GM12878 (cell line): Measurements from ENCODE around the gene HIBCH. TPM values are rescaled to one million over a fixed set of nuclear protein-coding genes. Genes with fewer than 3 reads are reported as not detected.

Experiments
- ATAC-seq: fragments of 200-7000 bp; cut with Tn5 transposase; 3 replicates; pipeline ENCODE4 v1.9.1; 2020; ENCODE audit warnings: mild to moderate bottlenecking, moderate library complexity
- BruUV-seq: library from RNA; stranded (reverse); fragments of 400-500 nt; replicated peaks from 2 replicates; lab custom pipeline; 2021; lab: Mats Ljungman, UMichigan
- CTCF ChIA-PET: fragments of 300-600 bp; sonication (Branson Sonifier 250); formaldehyde crosslinking; extraction: SDS; loops from one replicate; lab custom pipeline; 2021; ENCODE audit warnings: inconsistent platforms; lab: Yijun Ruan, JAX
- POLR2A ChIA-PET: fragments of 350-600 bp; formaldehyde crosslinking; extraction: SDS; loops from one replicate; lab custom pipeline; 2021; ENCODE audit warnings: inconsistent platforms; lab: Charles Lee
- RAD21 ChIA-PET: fragments of 300-600 bp; sonication (Branson Sonifier 250); formaldehyde crosslinking; loops from one replicate; lab custom pipeline; 2023; ENCODE audit warnings: antibody characterized with exemption; ENCODE audit not compliant: unreplicated experiment; lab: Charles Lee
- SMC1A ChIA-PET: fragments of 300-600 bp; sonication (Branson Sonifier 250); formaldehyde crosslinking; loops from one replicate; lab custom pipeline; 2023; ENCODE audit not compliant: unreplicated experiment, uncharacterized antibody; lab: Charles Lee
- DNase-seq: peaks from one replicate; pipeline ENCODE4 v3.0.0-alpha.2; 2011; ENCODE audit warnings: low read depth, low spot score
- FAIRE-seq: peaks from 3 replicates; lab custom pipeline; 2011; peaks lifted over from hg19 to GRCh38; lab: Jason Lieb, UNC
- H2AFZ ChIP-seq: 2 replicates; pipeline ENCODE4 v1.6.0; 2011; ENCODE audit warnings: low read depth, low read length, control low read depth; ENCODE audit not compliant: control insufficient read depth
- H3K27ac ChIP-seq: 2 replicates; pipeline ENCODE4 v1.5.1; 2011; ENCODE audit warnings: control low read depth; ENCODE audit not compliant: control insufficient read depth, insufficient read depth
- H3K27me3 ChIP-seq, 2 experiments: replicated peaks in 1 of 2; 2 replicates each; pipeline versions ENCODE4 v1.6.0 to v1.6.1; 2011; ENCODE audit warnings: low read length in 1 of 2; ENCODE audit not compliant: control insufficient read depth in 2 of 2, insufficient read depth in 2 of 2
- H3K36me3 ChIP-seq, 2 experiments: 2 replicates each; pipeline ENCODE4 v1.5.1; 2011; ENCODE audit warnings: low read length in 1 of 2; ENCODE audit not compliant: control insufficient read depth in 2 of 2, insufficient read depth in 2 of 2
- H3K4me1 ChIP-seq: 2 replicates; pipeline ENCODE4 v1.6.1; 2011; ENCODE audit warnings: mild to moderate bottlenecking, low read length, moderate library complexity, mixed read lengths; ENCODE audit not compliant: control insufficient read depth, insufficient read depth
- H3K4me2 ChIP-seq: 2 replicates; pipeline ENCODE4 v1.6.0; 2011; ENCODE audit warnings: control low read depth; ENCODE audit not compliant: control insufficient read depth, insufficient read depth
- H3K4me3 ChIP-seq: fragments of 200-600 bp; sonication (generic); 2 replicates; pipeline ENCODE4 v1.5.1; 2016
- H3K79me2 ChIP-seq: 2 replicates; pipeline ENCODE4 v1.6.0; 2011; ENCODE audit warnings: low read length; ENCODE audit not compliant: control insufficient read depth, insufficient read depth
- H3K9ac ChIP-seq: 2 replicates; pipeline ENCODE4 v1.8.0; 2011; ENCODE audit warnings: low read length, control low read depth, mixed read lengths; ENCODE audit not compliant: control insufficient read depth, insufficient read depth
- H3K9me3 ChIP-seq: replicated peaks from 3 replicates; pipeline ENCODE4 v1.5.1; 2011; ENCODE audit warnings: mild to moderate bottlenecking, low read length; ENCODE audit not compliant: control insufficient read depth, insufficient read depth
- H4K20me1 ChIP-seq: 2 replicates; pipeline ENCODE4 v1.6.0; 2011; ENCODE audit not compliant: control insufficient read depth, insufficient read depth
- BHLHE40 ChIP-seq, 2 experiments: fragments of 450-650 bp in 1 of 2; IDR thresholded peaks; 2 replicates each; pipeline ENCODE4 v1.6.1; 2011 to 2017; ENCODE audit warnings: low read depth in 2 of 2, borderline replicate concordance in 1 of 2, improper control_type of control experiment in 1 of 2, low read length in 1 of 2, mild to moderate bottlenecking in 1 of 2
- BRCA1 ChIP-seq: IDR thresholded peaks from 2 replicates; pipeline ENCODE4 v1.6.1; 2011; ENCODE audit warnings: low read depth, low read length, improper control_type of control experiment
- DPF2 ChIP-seq: fragments of 450-650 bp; IDR thresholded peaks from 2 replicates; pipeline ENCODE4 v1.6.1; 2017; ENCODE audit warnings: mild to moderate bottlenecking
- MTA2 ChIP-seq: fragments of 450-650 bp; IDR thresholded peaks from 2 replicates; pipeline ENCODE4 v1.6.1; 2016; ENCODE audit warnings: low read depth, mild to moderate bottlenecking, moderate library complexity
- NBN ChIP-seq: fragments of 450-650 bp; IDR thresholded peaks from 2 replicates; pipeline ENCODE4 v1.6.1; 2016
- RAD21 ChIP-seq: IDR thresholded peaks from 2 replicates; pipeline ENCODE4 v1.6.1; 2011; ENCODE audit warnings: mild to moderate bottlenecking, low read depth, low read length, moderate library complexity; ENCODE audit not compliant: insufficient read depth
- ZNF217 ChIP-seq: fragments of 450-650 bp; IDR thresholded peaks from 2 replicates; pipeline ENCODE4 v1.6.1; 2017; ENCODE audit warnings: antibody characterized with exemption, mild to moderate bottlenecking
- ZNF274 ChIP-seq: IDR thresholded peaks from one replicate; pipeline ENCODE4 v1.8.0; 2011; ENCODE audit not compliant: insufficient read length, insufficient read depth
- ZSCAN29 ChIP-seq: fragments of 450-650 bp; IDR thresholded peaks from 2 replicates; pipeline ENCODE4 v1.6.1; 2017; ENCODE audit warnings: mild to moderate bottlenecking, moderate library complexity
- WGBS: methylation state at CpG from one replicate; pipeline ENCODE4 v1.1.6; 2016; ENCODE audit warnings: low lambda C conversion rate; ENCODE audit not compliant: insufficient replicate concordance, insufficient coverage; ENCODE audit errors: missing lambda C conversion rate; 5-methylcytosine and 5-hydroxymethylcytosine counted together
- in situ Hi-C: fragments of 300-500 bp; cut with MboI; formaldehyde crosslinking; loops from 9 replicates; pipeline ENCODE4 v1.14.3; 2018; ENCODE audit warnings: mixed read lengths
- intact Hi-C: fragments of 100-400 bp; cut with micrococcal nuclease; formaldehyde crosslinking; loops from one replicate; pipeline ENCODE4 v1.14.2; 2022; ENCODE audit not compliant: unreplicated experiment
- polyA plus RNA-seq, 11 experiments: library from polyadenylated mRNA; depleted of rRNA in 4 of 11; unstranded in 6 of 11; stranded (reverse) in 5 of 11; fragments of >200 nt; fragmentation: Nextera tagmentation in 4 of 11; fragmentation: Illumina TruSeq in 1 of 11; extraction: Ambion mirVana in 4 of 11; extraction: Trizol in 1 of 11; gene quantifications; 1 replicate in 1 of 11; 2 replicates in 10 of 11; pipeline versions ENCODE4 v1.2.1 to v1.2.3, GENCODE V29; 2011 to 2016; ENCODE audit warnings: inconsistent platforms in 2 of 11, missing spikeins in 2 of 11, low read depth in 1 of 11
- total RNA-seq, 4 experiments: library from RNA; depleted of rRNA in 3 of 4; stranded (reverse); fragments of >200 nt in 3 of 4; fragmentation: Illumina TruSeq in 1 of 4; extraction: Trizol in 1 of 4; gene quantifications; 2 replicates each; pipeline versions ENCODE4 v1.2.1 to v1.2.3, GENCODE V29; 2013 to 2021
- TF ChIP-seq, protein P1 (sequence below): IDR thresholded peaks from 2 replicates; pipeline ENCODE4 v1.6.1; 2012; ENCODE audit warnings: low read depth, low read length, improper control_type of control experiment
- TF ChIP-seq, protein P2 (sequence below): fragments of 450-650 bp; IDR thresholded peaks from 2 replicates; pipeline ENCODE4 v1.6.1; 2018; ENCODE audit warnings: borderline replicate concordance, mild to moderate bottlenecking; ENCODE audit not compliant: partially characterized antibody
- TF ChIP-seq, protein P3 (sequence below): fragments of 450-650 bp; IDR thresholded peaks from 2 replicates; pipeline ENCODE4 v1.6.1; 2017; ENCODE audit warnings: mild to moderate bottlenecking, moderate library complexity
- TF ChIP-seq, protein P4 (sequence below): fragments of 150-350 bp; IDR thresholded peaks from 2 replicates; pipeline ENCODE4 v1.6.1; 2014; ENCODE audit warnings: mild to moderate bottlenecking, low read depth, low read length

The HIBCH gene
- total and polyA plus RNA-seq, 10 of the 15 experiments (the other 5 are each of a cell fraction or from before 2014, with no cell fraction given), result 22.3 to 81.0 (median 37.4) TPM

DNA sequence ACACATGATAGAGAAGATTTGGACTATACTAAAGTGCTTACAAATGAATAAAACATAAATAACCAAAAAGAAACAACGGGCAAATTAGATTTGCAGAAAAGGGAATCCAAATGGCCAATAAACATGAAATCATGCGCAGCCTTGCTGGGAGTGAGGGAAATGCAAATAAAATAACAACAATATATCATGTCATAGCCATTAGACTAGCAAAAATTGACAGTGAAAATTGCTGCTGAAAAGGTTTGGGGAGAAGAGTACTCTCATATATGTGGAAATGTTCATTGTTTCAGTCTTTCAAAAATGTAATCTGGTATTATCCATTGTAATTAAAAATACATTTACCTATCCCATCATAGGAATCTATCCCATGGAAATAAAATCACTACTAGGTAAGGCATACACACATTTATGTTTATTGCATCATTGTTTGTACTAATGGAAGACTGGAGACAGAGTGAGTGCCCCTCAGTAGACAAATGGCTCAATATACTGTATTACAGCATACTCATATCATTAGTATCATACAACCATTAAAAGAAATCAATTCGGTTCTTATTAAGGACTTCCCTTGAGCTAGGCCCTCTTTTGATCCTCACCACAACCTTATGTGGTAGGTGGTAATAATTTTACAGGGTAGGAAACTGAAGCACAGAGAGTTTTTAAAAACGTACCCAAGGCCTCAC is 163.0 kb downstream of the HIBCH start:
- in situ Hi-C loops (no loop called here), intact Hi-C loops (no loop called here)
- POLR2A ChIA-PET, result interaction anchor here (1.0 kb wide), 1 partner anchor 24 kb away, joined by 3 read pairs; a partner anchor contains a TSS
- no peak overlapping the region for H3K9ac ChIP-seq
- H3K36me3 ChIP-seq, result no peaks in the 10 kb centered on the region
- SMC1A ChIA-PET, result no interaction called here
- peaks cover 10% of the 10 kb centered on the region for H3K4me1 ChIP-seq
- no peak overlapping the region for H3K4me3 ChIP-seq
- RAD21 ChIA-PET, result interaction anchor here (0.6 to 0.8 kb wide), 2 partner anchors 23 to 540 kb away, joined by 3 read pairs; no protein-coding TSS in a partner anchor
- no peak for FAIRE-seq
- H3K79me2 ChIP-seq, result no peaks in the 10 kb centered on the region
- DNase-seq, result no peak
- H3K4me2 ChIP-seq, result no peak overlapping the region
- no peaks in the 10 kb centered on the region for H4K20me1 ChIP-seq
- peak; percentile 73 for ATAC-seq
- no peaks in the 10 kb centered on the region for H3K27me3 ChIP-seq
- CTCF ChIA-PET, result interaction anchor here (0.8 kb wide), 2 partner anchors 25 to 59 kb away, joined by 3 to 4 read pairs; no protein-coding TSS in a partner anchor
- no peaks in the 10 kb centered on the region for H3K9me3 ChIP-seq
- WGBS, result 72% methylated on average over 4 of the region's 4 CpGs
- no peak overlapping the region for H3K27ac ChIP-seq
- peak overlapping the region; percentile 27 for H2AFZ ChIP-seq
- BruUV-seq, result no TSS peak
- TF ChIP-seq DPF2 (peak; percentile 36; the same call in 1 of the 2 replicates), ZNF217 (peak; percentile 68; the same call in 1 of the 2 replicates), ZSCAN29 (no peak), BHLHE40 (IDR thresholded peaks at IDR 0.05; ENCODE audit: borderline replicate concordance in 1 of 2, low read depth in 2 of 2, low read length in 1 of 2) (no peak), BRCA1 (no peak), NBN (no peak), RAD21 (no peak), MTA2 (peak; percentile 52), ZNF274 (no peak)
- TF ChIP-seq, protein P1, sequence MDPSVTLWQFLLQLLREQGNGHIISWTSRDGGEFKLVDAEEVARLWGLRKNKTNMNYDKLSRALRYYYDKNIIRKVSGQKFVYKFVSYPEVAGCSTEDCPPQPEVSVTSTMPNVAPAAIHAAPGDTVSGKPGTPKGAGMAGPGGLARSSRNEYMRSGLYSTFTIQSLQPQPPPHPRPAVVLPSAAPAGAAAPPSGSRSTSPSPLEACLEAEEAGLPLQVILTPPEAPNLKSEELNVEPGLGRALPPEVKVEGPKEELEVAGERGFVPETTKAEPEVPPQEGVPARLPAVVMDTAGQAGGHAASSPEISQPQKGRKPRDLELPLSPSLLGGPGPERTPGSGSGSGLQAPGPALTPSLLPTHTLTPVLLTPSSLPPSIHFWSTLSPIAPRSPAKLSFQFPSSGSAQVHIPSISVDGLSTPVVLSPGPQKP, result no peak
- TF ChIP-seq, protein P2, sequence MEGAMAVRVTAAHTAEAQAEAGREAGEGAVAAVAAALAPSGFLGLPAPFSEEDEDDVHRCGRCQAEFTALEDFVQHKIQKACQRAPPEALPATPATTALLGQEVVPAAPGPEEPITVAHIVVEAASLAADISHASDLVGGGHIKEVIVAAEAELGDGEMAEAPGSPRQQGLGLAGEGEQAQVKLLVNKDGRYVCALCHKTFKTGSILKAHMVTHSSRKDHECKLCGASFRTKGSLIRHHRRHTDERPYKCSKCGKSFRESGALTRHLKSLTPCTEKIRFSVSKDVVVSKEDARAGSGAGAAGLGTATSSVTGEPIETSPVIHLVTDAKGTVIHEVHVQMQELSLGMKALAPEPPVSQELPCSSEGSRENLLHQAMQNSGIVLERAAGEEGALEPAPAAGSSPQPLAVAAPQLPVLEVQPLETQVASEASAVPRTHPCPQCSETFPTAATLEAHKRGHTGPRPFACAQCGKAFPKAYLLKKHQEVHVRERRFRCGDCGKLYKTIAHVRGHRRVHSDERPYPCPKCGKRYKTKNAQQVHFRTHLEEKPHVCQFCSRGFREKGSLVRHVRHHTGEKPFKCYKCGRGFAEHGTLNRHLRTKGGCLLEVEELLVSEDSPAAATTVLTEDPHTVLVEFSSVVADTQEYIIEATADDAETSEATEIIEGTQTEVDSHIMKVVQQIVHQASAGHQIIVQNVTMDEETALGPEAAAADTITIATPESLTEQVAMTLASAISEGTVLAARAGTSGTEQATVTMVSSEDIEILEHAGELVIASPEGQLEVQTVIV, result no peak
- TF ChIP-seq, protein P3, sequence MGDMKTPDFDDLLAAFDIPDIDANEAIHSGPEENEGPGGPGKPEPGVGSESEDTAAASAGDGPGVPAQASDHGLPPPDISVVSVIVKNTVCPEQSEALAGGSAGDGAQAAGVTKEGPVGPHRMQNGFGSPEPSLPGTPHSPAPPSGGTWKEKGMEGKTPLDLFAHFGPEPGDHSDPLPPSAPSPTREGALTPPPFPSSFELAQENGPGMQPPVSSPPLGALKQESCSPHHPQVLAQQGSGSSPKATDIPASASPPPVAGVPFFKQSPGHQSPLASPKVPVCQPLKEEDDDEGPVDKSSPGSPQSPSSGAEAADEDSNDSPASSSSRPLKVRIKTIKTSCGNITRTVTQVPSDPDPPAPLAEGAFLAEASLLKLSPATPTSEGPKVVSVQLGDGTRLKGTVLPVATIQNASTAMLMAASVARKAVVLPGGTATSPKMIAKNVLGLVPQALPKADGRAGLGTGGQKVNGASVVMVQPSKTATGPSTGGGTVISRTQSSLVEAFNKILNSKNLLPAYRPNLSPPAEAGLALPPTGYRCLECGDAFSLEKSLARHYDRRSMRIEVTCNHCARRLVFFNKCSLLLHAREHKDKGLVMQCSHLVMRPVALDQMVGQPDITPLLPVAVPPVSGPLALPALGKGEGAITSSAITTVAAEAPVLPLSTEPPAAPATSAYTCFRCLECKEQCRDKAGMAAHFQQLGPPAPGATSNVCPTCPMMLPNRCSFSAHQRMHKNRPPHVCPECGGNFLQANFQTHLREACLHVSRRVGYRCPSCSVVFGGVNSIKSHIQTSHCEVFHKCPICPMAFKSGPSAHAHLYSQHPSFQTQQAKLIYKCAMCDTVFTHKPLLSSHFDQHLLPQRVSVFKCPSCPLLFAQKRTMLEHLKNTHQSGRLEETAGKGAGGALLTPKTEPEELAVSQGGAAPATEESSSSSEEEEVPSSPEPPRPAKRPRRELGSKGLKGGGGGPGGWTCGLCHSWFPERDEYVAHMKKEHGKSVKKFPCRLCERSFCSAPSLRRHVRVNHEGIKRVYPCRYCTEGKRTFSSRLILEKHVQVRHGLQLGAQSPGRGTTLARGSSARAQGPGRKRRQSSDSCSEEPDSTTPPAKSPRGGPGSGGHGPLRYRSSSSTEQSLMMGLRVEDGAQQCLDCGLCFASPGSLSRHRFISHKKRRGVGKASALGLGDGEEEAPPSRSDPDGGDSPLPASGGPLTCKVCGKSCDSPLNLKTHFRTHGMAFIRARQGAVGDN, result 0 out of 2 replicates have a peak, but pooled peaks have one; percentile 46
- TF ChIP-seq, protein P4, sequence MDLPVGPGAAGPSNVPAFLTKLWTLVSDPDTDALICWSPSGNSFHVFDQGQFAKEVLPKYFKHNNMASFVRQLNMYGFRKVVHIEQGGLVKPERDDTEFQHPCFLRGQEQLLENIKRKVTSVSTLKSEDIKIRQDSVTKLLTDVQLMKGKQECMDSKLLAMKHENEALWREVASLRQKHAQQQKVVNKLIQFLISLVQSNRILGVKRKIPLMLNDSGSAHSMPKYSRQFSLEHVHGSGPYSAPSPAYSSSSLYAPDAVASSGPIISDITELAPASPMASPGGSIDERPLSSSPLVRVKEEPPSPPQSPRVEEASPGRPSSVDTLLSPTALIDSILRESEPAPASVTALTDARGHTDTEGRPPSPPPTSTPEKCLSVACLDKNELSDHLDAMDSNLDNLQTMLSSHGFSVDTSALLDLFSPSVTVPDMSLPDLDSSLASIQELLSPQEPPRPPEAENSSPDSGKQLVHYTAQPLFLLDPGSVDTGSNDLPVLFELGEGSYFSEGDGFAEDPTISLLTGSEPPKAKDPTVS, result no peak
